ENCODE results near the gene CCNQ.

DNA sequence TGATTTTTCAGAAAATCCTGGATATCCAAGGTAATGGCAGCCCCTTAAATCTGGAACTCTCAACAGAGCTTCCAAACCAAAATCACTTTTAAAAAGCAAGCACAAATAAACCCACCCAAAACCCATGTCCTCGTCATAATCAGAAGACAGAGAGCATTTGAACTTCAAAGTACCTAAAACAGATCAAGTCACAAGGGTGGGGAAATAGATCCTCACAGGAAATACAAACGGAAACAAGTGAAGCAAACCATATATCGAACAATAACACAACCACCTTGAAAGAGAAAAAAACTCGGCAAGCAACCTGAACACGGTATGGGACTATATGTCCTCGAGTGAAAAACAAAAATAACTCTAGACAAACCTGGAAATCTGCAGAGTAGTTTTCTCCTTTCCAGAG lies 15.9 kb upstream of the CCNQ start:
- TF ChIP-seq EZH2 (IDR thresholded peaks at IDR 0.05; ENCODE audit: low read depth, low read length, severe bottlenecking), result no peak
- TF ChIP-seq, protein P1, sequence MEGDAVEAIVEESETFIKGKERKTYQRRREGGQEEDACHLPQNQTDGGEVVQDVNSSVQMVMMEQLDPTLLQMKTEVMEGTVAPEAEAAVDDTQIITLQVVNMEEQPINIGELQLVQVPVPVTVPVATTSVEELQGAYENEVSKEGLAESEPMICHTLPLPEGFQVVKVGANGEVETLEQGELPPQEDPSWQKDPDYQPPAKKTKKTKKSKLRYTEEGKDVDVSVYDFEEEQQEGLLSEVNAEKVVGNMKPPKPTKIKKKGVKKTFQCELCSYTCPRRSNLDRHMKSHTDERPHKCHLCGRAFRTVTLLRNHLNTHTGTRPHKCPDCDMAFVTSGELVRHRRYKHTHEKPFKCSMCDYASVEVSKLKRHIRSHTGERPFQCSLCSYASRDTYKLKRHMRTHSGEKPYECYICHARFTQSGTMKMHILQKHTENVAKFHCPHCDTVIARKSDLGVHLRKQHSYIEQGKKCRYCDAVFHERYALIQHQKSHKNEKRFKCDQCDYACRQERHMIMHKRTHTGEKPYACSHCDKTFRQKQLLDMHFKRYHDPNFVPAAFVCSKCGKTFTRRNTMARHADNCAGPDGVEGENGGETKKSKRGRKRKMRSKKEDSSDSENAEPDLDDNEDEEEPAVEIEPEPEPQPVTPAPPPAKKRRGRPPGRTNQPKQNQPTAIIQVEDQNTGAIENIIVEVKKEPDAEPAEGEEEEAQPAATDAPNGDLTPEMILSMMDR (IDR thresholded peaks at IDR 0.05; ENCODE audit: control extremely low read depth in 1 of 3, insufficient read depth in 1 of 3, low read depth in 1 of 3, low read length in 3 of 3), result no peak
- no peak for TF ChIP-seq RAD21 (IDR thresholded peaks at IDR 0.05 in 1 of 2, conservative IDR thresholded peaks at IDR 0.05 in 1 of 2; ENCODE audit: low read depth in 2 of 2, low read length in 2 of 2)
- no peak for TF ChIP-seq HDAC6 (IDR thresholded peaks at IDR 0.05; ENCODE audit: low read depth, low read length)
- TF ChIP-seq POLR2A (IDR thresholded peaks at IDR 0.05; ENCODE audit: control extremely low read depth in 1 of 2, low read depth in 2 of 2, low read length in 2 of 2), result no peak
- no peak for TF ChIP-seq SP1 (IDR thresholded peaks at IDR 0.05; ENCODE audit: low read depth, low read length)
- TF ChIP-seq NRF1 (IDR thresholded peaks at IDR 0.05; ENCODE audit: low read depth, low read length), result no peak
- TF ChIP-seq YY1 (IDR thresholded peaks at IDR 0.05; ENCODE audit: low read depth, low read length), result no peak
- TF ChIP-seq TAF1 (IDR thresholded peaks at IDR 0.05; ENCODE audit: low read depth, low read length), result no peak
- TF ChIP-seq CBX5 (IDR thresholded peaks at IDR 0.05; ENCODE audit: low read depth, low read length), result no peak

Measured in H1 (cell line).